K562 (cell line): Measurements from ENCODE around the gene PRSS8. TPM values are rescaled to one million over a fixed set of nuclear protein-coding genes. Genes with fewer than 3 reads are reported as not detected.

Experiments used
- ARID3A ChIP-seq: IDR thresholded peaks from 2 replicates; pipeline ENCODE4 v1.6.1; 2012; ENCODE audit warnings: low read depth, low read length, improper control_type of control experiment, borderline replicate concordance
- ASH1L ChIP-seq: fragments of 450-650 bp; IDR thresholded peaks from 2 replicates; pipeline ENCODE4 v1.6.1; 2018; ENCODE audit warnings: borderline replicate concordance, mild to moderate bottlenecking, low read depth; ENCODE audit not compliant: partially characterized antibody
- BRD4 ChIP-seq: fragments of 200-600 bp; sonication (generic); IDR thresholded peaks from 2 replicates; pipeline ENCODE4 v1.6.1; 2017; ENCODE audit warnings: inconsistent platforms
- CEBPG ChIP-seq, 3 experiments: fragments of 200-800 bp in 1 of 3; sonication (Bioruptor generic) in 1 of 3; sonication (generic) in 1 of 3; formaldehyde crosslinking in 1 of 3; IDR thresholded peaks in 2 of 3; conservative IDR thresholded peaks in 1 of 3; 2 replicates each; pipeline versions ENCODE4 v1.6.1 to v1.8.0; 2016 to 2022; ENCODE audit warnings: missing compliant biosample characterization in 2 of 3, missing genetic modification characterization in 2 of 3, mild to moderate bottlenecking in 1 of 3, missing genetic modification reagents in 1 of 3
- DEAF1 ChIP-seq: fragments of 450-650 bp; formaldehyde crosslinking; IDR thresholded peaks from 2 replicates; pipeline ENCODE4 v1.4.0; 2020; ENCODE audit warnings: mild to moderate bottlenecking, moderate library complexity
- EP400 ChIP-seq: fragments of 450-650 bp; IDR thresholded peaks from 2 replicates; pipeline ENCODE4 v1.6.1; 2017; ENCODE audit warnings: antibody characterized with exemption, mild to moderate bottlenecking, moderate library complexity
- HDAC1 ChIP-seq, 2 experiments: fragments of 450-650 bp; IDR thresholded peaks; 2 replicates each; pipeline ENCODE4 v1.6.1; 2016 to 2017; ENCODE audit warnings: inconsistent platforms in 1 of 2, mild to moderate bottlenecking in 1 of 2, moderate library complexity in 1 of 2
- HDAC2 ChIP-seq: fragments of 450-650 bp; IDR thresholded peaks from 2 replicates; pipeline ENCODE4 v1.6.1; 2016; ENCODE audit warnings: mild to moderate bottlenecking
- KDM5B ChIP-seq: fragments of 200-600 bp; sonication (generic); IDR thresholded peaks from 2 replicates; pipeline ENCODE4 v1.6.1; 2012; ENCODE audit warnings: low read depth, mild to moderate bottlenecking, moderate library complexity, low read length, control low read depth, inconsistent platforms; ENCODE audit not compliant: insufficient replicate concordance
- MAFK ChIP-seq: IDR thresholded peaks from 2 replicates; pipeline ENCODE4 v1.6.1; 2011; ENCODE audit warnings: low read length, improper control_type of control experiment
- NCOA4 ChIP-seq: fragments of 450-650 bp; IDR thresholded peaks from 2 replicates; pipeline ENCODE4 v1.6.1; 2018; ENCODE audit warnings: mild to moderate bottlenecking; ENCODE audit not compliant: partially characterized antibody
- NR2C2 ChIP-seq, 2 experiments: fragments of 200-800 bp in 1 of 2; sonication (Bioruptor generic) in 1 of 2; sonication (generic) in 1 of 2; formaldehyde crosslinking in 1 of 2; IDR thresholded peaks; 2 replicates each; pipeline versions ENCODE4 v1.6.1 to v1.8.0; 2016 to 2022; ENCODE audit warnings: mild to moderate bottlenecking in 1 of 2, missing compliant biosample characterization in 1 of 2, missing genetic modification characterization in 1 of 2, missing genetic modification reagents in 1 of 2
- PCBP1 ChIP-seq: fragments of 200-400 bp; formaldehyde crosslinking; IDR thresholded peaks from 2 replicates; pipeline ENCODE4 v1.6.1; 2018; ENCODE audit warnings: mild to moderate bottlenecking, low read depth, low read length; ENCODE audit not compliant: poor library complexity, severe bottlenecking
- POLR2H ChIP-seq: IDR thresholded peaks from 2 replicates; pipeline ENCODE4 v1.6.1; 2016; ENCODE audit warnings: missing genetic modification characterization, low read depth, mild to moderate bottlenecking, control low read depth, missing compliant biosample characterization, moderate library complexity
- POLR3A ChIP-seq: IDR thresholded peaks from 2 replicates; pipeline ENCODE4 v1.6.1; 2011; ENCODE audit warnings: borderline replicate concordance, mild to moderate bottlenecking, moderate library complexity; ENCODE audit not compliant: insufficient read length, insufficient read depth; ENCODE audit errors: extremely low read depth
- SMARCE1 ChIP-seq: fragments of 450-650 bp; IDR thresholded peaks from 2 replicates; pipeline ENCODE4 v1.7.1; 2016; ENCODE audit warnings: mild to moderate bottlenecking
- ZEB2 ChIP-seq: fragments of 450-650 bp; IDR thresholded peaks from 2 replicates; pipeline ENCODE4 v1.6.1; 2016
- ZNF444 ChIP-seq: fragments of 250-450 bp; sonication (Bioruptor Pico); IDR thresholded peaks from 2 replicates; pipeline ENCODE4 v1.4.0; 2020; ENCODE audit warnings: mild to moderate bottlenecking, moderate library complexity
- ZNF449 ChIP-seq: fragments of 250-450 bp; sonication (Bioruptor Pico); IDR thresholded peaks from 2 replicates; pipeline ENCODE4 v1.8.0; 2022; ENCODE audit warnings: moderate library complexity, mild to moderate bottlenecking, inconsistent platforms
- polyA plus RNA-seq, 8 experiments: library from polyadenylated mRNA; depleted of rRNA in 4 of 8; stranded (reverse) in 5 of 8; unstranded in 3 of 8; fragments of >200 nt; fragmentation: Nextera tagmentation in 2 of 8; fragmentation: Illumina TruSeq in 1 of 8; extraction: Ambion mirVana in 2 of 8; extraction: Trizol in 1 of 8; gene quantifications; 2 replicates each; pipeline versions ENCODE4 v1.2.1 to v1.2.3, GENCODE V29; 2011 to 2014; ENCODE audit warnings: inconsistent platforms in 1 of 8, missing spikeins in 1 of 8
- total RNA-seq, 7 experiments: library from RNA; depleted of rRNA in 6 of 7; stranded (reverse); fragments of >200 nt in 6 of 7; fragmentation: Illumina TruSeq in 2 of 7; extraction: Trizol in 2 of 7; gene quantifications; 2 replicates each; pipeline versions ENCODE4 v1.2.1 to v1.2.3, GENCODE V29; 2011 to 2021; ENCODE audit warnings: low replicate concordance in 1 of 7

The PRSS8 gene
- total and polyA plus RNA-seq, 9 of the 15 experiments (the other 6 are each of a cell fraction or from before 2014, with no cell fraction given) = 0.25 to 3.9 (median 1.3) TPM; not detected in 1

- TF ChIP-seq ZNF449 (CRISPR knock-in tag) (no peak), BRD4 (no peak), ZEB2 (0 out of 2 replicates have a peak, but pooled peaks have one; percentile 26), NCOA4 (no peak), PCBP1 (no peak), MAFK (no peak), ARID3A (no peak), ASH1L (no peak), CEBPG (CRISPR knock-in tag; IDR thresholded peaks at IDR 0.05) (peak; percentile 56; the same call in 1 of the 2 replicates), CEBPG (tag; conservative IDR thresholded peaks at IDR 0.05 in 1 of 2, IDR thresholded peaks at IDR 0.05 in 1 of 2) (peak; percentile 51 to 58; a peak in 2 of 4 replicates), DEAF1 (no peak), KDM5B (peak; percentile 1), ZNF444 (no peak), POLR2H (tag) (no peak), HDAC2 (no peak), POLR3A (no peak), EP400 (peak; percentile 12; the same call in 1 of the 2 replicates), SMARCE1 (0 out of 2 replicates have a peak, but pooled peaks have one; percentile 18), HDAC1 (IDR thresholded peaks at IDR 0.05) (no peak), NR2C2 (CRISPR knock-in tag; IDR thresholded peaks at IDR 0.05) (no peak), NR2C2 (tag; IDR thresholded peaks at IDR 0.05) (peak; percentile 37; the same call in 1 of the 2 replicates)
Measured at GRCh38 chr16:31134625-31135534, 647 bp downstream of the PRSS8 start (continued).
